ENCODE results near the gene SURF6. TPM values are rescaled to one million over a fixed set of nuclear protein-coding genes. Genes with fewer than 3 reads are reported as not detected.

Gene SURF6
- total and polyA plus RNA-seq, 10 donors = 13.2 to 28.6 (median 17.2) TPM

GRCh38 chr9:133375724-133376654 is 40.0 kb upstream of the SURF6 start, which contains the start of the genes STKLD1 and SURF4:
Gene STKLD1, plus strand, starts transcription at chr9:133376366. Its CDS starts 108 bp downstream, at chr9:133376474.
Gene SURF4, minus strand, starts transcription at chr9:133376060. Its CDS starts 91 bp downstream, at chr9:133375969.
- H3K4me3 ChIP-seq = peak within 1 kb of the TSS; percentile 56 to 99 (median 92)
- peaks cover 36 to 64% (median 50%) of the 10 kb centered on the region in 6 donors for H3K4me1 ChIP-seq
- DNase-seq = peak; percentile 100
- intact Hi-C loops (cut with DNase I; ENCODE audit: low total_unique reads) = no loop called here
- H3K27me3 ChIP-seq (replicated peaks in 1 of 7) = no peaks in the 10 kb centered on the region
- H3K27ac ChIP-seq = peak within 1 kb of the TSS; percentile 97 to 99 (median 99)
- no peaks in the 10 kb centered on the region for H3K9me3 ChIP-seq
- peaks cover 0 to 26% (median 5%) of the 10 kb centered on the region in 6 donors for H3K36me3 ChIP-seq
- WGBS, 5 donors = 0 to 5% (median 1%) methylated on average over 8 to 120 of the region's 120 CpGs
- TF ChIP-seq CTCF (IDR thresholded peaks at IDR 0.05 in 8 of 11, conservative IDR thresholded peaks at IDR 0.05 in 3 of 11) = peak in 6 of 11 experiments; percentile 5 to 53 (median 34)
- TF ChIP-seq POLR2AphosphoS5 (IDR thresholded peaks at IDR 0.05) = peak; percentile 81 to 90 (median 89)
- TF ChIP-seq POLR2A (IDR thresholded peaks at IDR 0.05) = peak in 2 of 3 donors; percentile 22 to 65

DNA sequence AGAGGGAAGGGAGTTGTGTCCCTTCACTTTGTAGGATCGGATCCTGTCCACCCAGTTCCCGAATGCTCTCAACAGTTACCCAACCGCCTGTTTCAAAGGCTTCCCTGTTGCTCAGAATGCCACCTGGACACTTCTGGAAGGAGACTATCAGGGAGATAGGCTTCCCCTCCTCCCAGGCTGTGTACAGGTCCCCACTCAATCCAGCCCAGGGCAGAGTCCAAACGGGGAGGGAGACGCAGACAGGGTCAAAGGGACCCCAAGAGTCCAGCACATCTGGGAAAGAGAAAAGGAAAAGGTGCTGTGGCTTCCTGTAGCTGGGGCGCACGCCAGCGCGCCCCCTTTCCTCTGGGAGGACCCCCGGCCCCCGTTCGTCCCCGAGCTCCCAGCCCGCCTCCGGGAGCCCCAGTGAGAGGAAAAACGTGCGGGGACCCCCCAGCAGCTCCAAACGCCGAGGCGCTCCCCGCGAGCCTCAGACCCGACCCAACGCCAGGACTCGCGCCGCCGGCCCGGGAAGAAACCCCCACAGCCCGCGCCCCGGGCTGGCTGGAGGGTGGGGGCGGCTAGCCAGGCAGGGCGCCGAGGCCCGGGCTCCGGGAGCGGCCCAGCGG is 39.2 kb upstream of the SURF6 start:
- intact Hi-C loops (cut with DNase I; ENCODE audit: low total_unique reads) = no loop called here

GRCh38 chr9:133374612-133375115 is 38.7 kb upstream of the SURF6 start:
- peaks cover 47 to 77% (median 63%) of the 10 kb centered on the region in 6 donors for H3K4me1 ChIP-seq
- intact Hi-C loops (cut with DNase I; ENCODE audit: low total_unique reads) = no loop called here
- TF ChIP-seq POLR2A (IDR thresholded peaks at IDR 0.05) (no peak), CTCF (IDR thresholded peaks at IDR 0.05 in 8 of 11, conservative IDR thresholded peaks at IDR 0.05 in 3 of 11) (no peak), POLR2AphosphoS5 (IDR thresholded peaks at IDR 0.05) (no peak)
- peaks cover 0 to 39% (median 5%) of the 10 kb centered on the region in 6 donors for H3K36me3 ChIP-seq
- no peak for DNase-seq
- peak overlapping the region; percentile 56 to 99 (median 92) for H3K4me3 ChIP-seq
- no peaks in the 10 kb centered on the region for H3K27me3 ChIP-seq (replicated peaks in 1 of 7)
- 10 to 18% (median 13%) methylated on average over 12 of the region's 12 CpGs for WGBS, 5 donors
- peak overlapping the region in 7 of 8 donors; percentile 97 to 99 (median 99) for H3K27ac ChIP-seq
- no peaks in the 10 kb centered on the region for H3K9me3 ChIP-seq

More for the DNA sequence above, 39.2 kb upstream of the SURF6 start:
- TF ChIP-seq POLR2AphosphoS5 (IDR thresholded peaks at IDR 0.05) (no peak), CTCF (IDR thresholded peaks at IDR 0.05 in 8 of 11, conservative IDR thresholded peaks at IDR 0.05 in 3 of 11) (no peak)
- Histone ChIP-seq H3K27me3 (replicated peaks in 1 of 7) (no peaks in the 10 kb centered on the region), H3K4me3 (peak overlapping the region; percentile 56 to 99 (median 92)), H3K27ac (peak overlapping the region; percentile 97 to 99 (median 99)), H3K9me3 (no peaks in the 10 kb centered on the region), H3K4me1 (peaks cover 42 to 72% (median 58%) of the 10 kb centered on the region in 6 donors), H3K36me3 (peaks cover 0 to 33% (median 5%) of the 10 kb centered on the region in 6 donors)
- 0 to 1% (median 0%) methylated on average over 6 to 39 of the region's 39 CpGs for WGBS, 5 donors
- DNase-seq = no peak
